Measurements from ENCODE around the gene ATP1B2.
"Not testable (repeated sequence)": the region's sequence is repeated elsewhere in the genome, so short reads cannot be mapped to it uniquely, and the experiment has no call there.

Gene ATP1B2

GRCh38 chr17:7650509-7651096, at the start of gene ATP1B2:
Gene ATP1B2, plus strand, starts transcription at chr17:7650926. Its CDS starts 593 bp downstream, at chr17:7651519.
- in situ Hi-C loops (cut with MboI; ENCODE audit: low sequenced_read_pairs) = no loop called here

DNA sequence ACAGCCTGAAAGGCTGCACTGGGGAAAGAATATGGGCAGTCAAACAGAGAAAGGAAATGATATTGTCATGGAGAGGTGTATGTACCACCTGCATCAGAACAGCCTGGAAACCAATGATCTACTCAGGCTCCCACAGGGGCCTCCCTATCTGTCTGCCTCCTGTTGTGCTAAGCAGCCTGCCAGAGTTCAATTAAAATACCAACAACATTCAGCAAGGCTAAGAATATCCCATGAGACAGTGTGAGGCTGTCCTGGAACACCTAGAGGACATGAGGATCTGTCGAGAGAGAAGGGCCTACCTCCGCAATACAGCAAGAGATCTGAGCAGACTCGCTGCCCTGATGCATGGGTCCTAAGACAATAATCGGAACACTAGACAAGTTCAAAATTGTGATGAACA, 44.4 kb upstream of the ATP1B2 start:
- in situ Hi-C loops (cut with MboI; ENCODE audit: low sequenced_read_pairs) = no loop called here

DNA sequence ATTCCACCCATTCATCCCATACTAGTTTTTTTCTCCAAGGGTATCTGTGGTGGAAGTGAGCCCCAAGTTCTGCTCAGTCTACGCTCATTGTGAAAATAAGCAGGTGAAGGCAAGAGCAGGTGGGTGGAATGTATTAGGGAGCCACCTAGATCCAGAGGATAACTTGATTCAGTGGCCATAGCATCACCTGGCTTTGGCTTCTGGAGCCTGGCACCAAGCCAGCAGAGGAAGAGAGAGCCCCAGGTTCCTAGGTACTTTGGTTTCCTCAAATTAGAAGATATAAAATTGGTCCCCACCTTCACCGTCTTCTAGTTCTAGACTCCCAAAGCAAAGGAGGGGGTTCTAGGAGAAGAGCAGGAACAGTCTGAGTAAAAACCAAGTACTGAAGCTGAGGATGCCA, 40.1 kb upstream of the ATP1B2 start:
- in situ Hi-C loops (cut with MboI; ENCODE audit: low sequenced_read_pairs) = no loop called here

DNA sequence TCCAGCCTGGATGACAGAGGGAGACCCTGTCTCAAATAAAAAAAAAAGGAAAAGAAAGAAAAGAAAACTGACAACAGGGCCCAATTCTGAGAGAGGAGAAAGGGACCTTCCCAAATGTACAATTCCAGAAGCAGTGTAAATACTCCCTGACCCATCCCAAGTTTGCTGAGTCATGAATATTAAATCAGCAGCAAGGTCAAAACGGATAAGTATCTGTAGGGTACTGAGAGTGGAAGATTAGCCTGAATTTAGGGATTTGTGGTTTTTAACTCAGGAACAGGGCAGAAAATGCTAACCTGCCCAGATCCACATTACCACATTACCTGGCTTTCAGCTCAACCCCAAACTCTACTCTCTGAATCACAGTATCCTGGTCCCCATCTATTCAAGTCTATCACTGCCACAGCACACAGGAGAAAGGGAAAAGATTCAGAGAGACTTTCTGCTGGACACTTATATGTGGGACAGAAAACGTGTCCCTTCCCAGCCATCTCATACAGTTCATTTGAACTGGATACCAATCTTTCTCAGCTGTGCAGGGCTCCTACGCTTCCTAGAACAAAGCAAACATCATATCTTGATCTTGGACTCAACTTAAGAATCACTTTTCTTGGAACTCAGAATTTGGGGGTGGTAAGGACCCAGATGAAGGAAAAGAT, 39.0 kb upstream of the ATP1B2 start:
- in situ Hi-C loops (cut with MboI; ENCODE audit: low sequenced_read_pairs) = no loop called here

- in situ Hi-C loops (cut with MboI; ENCODE audit: low sequenced_read_pairs) = no loop called here
Observed at GRCh38 chr17:7612294-7612640, 38.5 kb upstream of the ATP1B2 start.

DNA sequence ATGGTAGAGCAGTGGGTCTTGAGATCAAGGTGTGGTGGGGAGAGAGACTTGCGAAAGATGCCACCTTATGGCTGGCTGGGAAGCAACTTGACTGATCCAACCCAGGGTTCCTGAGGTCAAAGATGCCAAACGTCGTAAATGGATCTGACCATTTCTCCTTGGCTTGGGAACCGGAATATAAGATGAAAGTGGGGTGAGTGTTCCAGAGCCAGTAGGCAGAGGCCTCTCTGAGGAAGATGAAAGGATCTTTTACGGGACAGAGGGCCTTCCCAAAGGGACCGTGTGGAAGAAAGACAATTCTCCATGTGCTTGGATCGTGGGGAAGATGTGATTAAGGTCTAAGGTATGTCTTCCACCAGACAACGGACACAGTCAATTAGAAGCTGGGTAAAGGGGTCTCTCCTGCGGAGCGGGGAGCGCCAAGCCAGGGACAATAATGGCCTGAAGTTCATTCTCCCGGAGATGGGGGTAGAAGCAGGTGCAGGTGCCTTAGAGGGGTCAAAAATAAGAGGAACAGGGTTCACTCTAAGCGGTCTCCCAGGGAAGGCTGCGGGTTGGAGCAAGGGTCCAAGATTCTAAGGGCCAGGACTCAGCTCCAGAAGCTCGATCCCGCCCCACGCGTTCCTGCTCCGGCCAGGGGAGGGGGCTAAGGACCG, 36.8 kb upstream of the ATP1B2 start:
- in situ Hi-C loops (cut with MboI; ENCODE audit: low sequenced_read_pairs) = no loop called here

- in situ Hi-C loops (cut with MboI; ENCODE audit: low sequenced_read_pairs) = no loop called here
Observed at GRCh38 chr17:7614425-7615264, 36.1 kb upstream of the ATP1B2 start, which contains the start of gene FXR2. Gene FXR2, minus strand, starts transcription at chr17:7614897. Its CDS starts 365 bp downstream, at chr17:7614532.

DNA sequence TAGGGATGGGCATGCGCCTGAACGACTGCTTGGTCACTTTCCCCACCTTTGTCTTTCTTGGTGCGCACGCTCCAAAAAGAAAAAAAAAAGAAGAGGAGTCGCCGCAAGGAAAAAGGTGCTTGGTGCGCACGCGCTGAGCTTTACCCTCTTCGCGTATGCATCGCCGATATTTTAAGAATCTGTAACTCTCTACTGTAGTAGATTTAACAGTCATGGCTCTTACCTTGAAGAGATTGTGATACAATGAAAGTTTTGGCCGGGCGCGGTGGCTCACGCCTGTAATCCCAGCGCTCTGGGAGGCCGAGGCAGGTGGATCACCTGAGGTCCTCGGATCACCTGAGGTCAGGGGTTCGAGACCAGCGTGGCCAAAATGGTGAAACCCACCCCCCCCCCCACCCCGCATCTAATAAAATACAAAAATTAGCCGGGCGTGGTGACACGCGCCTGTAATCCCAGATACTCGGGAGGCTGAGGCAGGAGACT, 35.4 kb upstream of the ATP1B2 start:
- in situ Hi-C loops (cut with MboI; ENCODE audit: low sequenced_read_pairs) = no loop called here

DNA sequence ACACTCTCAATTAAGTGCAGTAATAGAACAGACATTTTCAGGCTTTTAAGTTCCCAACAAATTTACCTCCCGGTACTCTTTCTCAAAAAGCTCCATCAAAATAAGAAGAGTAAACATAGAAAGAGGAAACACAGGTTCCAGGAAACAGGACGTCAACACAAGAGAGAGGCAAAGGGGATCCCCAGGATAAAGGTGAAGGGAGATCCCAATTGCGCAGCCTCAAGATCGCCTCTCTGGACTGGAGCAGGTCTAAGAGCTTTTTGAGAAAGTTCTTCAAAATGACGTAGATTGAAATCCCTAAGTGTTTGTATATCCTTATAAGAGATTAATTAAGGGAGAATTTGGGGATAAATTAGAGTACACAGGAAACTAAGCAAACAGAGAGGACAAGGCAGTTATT, 32.1 kb upstream of the ATP1B2 start:
- in situ Hi-C loops (cut with MboI; ENCODE audit: low sequenced_read_pairs) = no loop called here

DNA sequence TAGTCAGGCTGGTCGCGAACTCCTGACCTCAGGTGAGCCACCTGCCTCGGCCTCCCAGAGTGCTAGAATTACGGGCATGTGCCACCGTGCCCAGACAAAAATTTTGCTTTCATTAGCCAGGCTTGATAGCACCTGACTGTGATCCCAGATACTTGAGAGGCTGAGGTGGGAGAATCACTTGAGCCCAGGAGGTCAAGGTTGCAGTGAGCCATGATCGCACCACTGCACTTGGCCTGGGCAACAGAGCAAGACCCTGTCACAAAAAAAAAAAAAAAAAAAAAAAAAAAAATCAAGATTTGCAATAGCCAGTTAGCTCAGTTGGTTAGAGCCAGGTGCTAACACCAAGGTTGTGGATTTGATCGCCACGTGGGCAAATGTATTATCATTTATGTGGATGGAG, 29.9 kb upstream of the ATP1B2 start:
- in situ Hi-C loops (cut with MboI; ENCODE audit: low sequenced_read_pairs) = no loop called here

GRCh38 chr17:7623661-7624060, 27.1 kb upstream of the ATP1B2 start:
- in situ Hi-C loops (cut with MboI; ENCODE audit: low sequenced_read_pairs) = no loop called here

GRCh38 chr17:7625749-7626148, 25.0 kb upstream of the ATP1B2 start:
- in situ Hi-C loops (cut with MboI; ENCODE audit: low sequenced_read_pairs) = not testable (repeated sequence)

- in situ Hi-C loops (cut with MboI; ENCODE audit: low sequenced_read_pairs) = no loop called here
Observed at GRCh38 chr17:7626307-7626706, 24.4 kb upstream of the ATP1B2 start.

DNA sequence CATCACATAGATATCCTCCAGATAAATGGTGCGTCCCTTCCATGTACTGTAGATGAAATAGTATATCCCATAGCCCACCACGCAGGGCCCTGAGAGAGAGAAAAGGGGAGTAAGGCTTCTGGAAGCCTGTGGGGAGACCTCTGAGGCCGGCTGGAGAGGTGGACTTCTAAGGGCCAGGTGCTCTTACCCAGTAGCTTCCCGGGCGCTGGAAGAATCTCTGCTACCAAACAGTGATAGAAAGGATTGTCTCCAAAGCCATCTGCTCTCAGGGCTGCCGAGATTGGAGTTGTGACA, 23.8 kb upstream of the ATP1B2 start:
- in situ Hi-C loops (cut with MboI; ENCODE audit: low sequenced_read_pairs) = no loop called here

- in situ Hi-C loops (cut with MboI; ENCODE audit: low sequenced_read_pairs) = no loop called here
Observed at GRCh38 chr17:7627250-7628121, 23.2 kb upstream of the ATP1B2 start, which contains the start of gene SAT2. Gene SAT2, minus strand, starts transcription at chr17:7627821. Its CDS starts 186 bp downstream, at chr17:7627635.

GRCh38 chr17:7629939-7630571, 20.7 kb upstream of the ATP1B2 start, which contains the start of gene SHBG:
Gene SHBG, plus strand, starts transcription at chr17:7630135. Its CDS starts 38 bp downstream, at chr17:7630173.
- in situ Hi-C loops (cut with MboI; ENCODE audit: low sequenced_read_pairs) = no loop called here

DNA sequence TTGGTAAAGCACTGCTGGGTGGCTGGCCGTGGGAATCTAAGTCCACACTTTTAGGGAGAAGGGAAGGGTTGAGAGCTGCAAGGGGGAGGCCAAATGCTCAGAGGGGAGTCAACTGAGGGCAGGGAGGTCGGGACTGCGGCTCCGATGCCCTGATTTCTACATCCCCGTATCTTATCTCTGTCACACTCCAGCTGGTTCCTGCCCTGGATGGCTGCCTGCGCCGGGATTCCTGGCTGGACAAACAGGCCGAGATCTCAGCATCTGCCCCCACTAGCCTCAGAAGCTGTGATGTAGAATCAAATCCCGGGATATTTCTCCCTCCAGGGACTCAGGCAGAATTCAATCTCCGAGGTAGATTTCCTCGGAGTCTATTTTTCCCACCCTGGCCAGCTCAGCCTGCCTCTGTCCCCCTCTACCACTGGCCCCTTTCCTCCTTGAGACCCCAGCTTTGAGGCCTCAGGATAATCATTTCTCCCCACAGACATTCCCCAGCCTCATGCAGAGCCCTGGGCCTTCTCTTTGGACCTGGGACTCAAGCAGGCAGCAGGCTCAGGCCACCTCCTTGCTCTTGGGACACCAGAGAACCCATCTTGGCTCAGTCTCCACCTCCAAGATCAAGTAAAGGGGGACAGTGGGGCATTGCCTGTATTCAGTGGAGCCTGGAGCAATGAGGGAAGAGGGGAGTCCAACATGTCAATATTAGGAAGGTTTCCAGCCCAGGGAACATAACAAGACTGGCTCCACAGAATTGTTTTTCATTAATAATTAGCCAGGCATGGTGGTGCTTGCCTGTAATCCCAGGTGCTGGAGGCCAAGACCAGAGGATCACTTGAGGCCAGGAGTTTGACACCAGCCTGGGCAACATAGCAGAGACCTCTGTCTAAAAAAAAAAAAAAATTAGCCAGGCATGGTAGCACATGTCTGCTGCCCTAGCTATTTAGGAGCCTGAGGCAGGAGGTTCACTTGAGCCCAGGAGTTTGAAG, 19.0 kb upstream of the ATP1B2 start:
- in situ Hi-C loops (cut with MboI; ENCODE audit: low sequenced_read_pairs) = no loop called here

DNA sequence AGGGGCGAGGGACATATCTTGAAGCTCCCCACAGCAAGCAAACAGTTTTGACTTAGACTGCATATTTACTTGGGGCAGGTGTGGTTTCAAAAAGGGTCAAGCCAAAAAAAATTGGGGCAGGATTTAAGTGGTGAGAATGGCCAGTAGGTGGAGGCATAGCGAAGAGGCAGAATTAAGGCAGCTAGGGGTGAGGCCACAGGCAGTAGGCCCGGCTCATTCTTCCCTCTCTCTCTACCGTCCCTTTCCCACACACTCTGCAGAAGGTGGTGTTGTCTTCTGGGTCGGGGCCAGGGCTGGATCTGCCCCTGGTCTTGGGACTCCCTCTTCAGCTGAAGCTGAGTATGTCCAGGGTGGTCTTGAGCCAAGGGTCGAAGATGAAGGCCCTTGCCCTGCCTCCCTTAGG, 18.2 kb upstream of the ATP1B2 start:
- in situ Hi-C loops (cut with MboI; ENCODE audit: low sequenced_read_pairs) = no loop called here

GRCh38 chr17:7633093-7633492, 17.6 kb upstream of the ATP1B2 start:
- in situ Hi-C loops (cut with MboI; ENCODE audit: low sequenced_read_pairs) = no loop called here

Measured in HL-60/S4 treated with phorbol 12-myristate 13-acetate at 8.2 ng/mL for 4 days and 3 days (cell line).